Ovary (tissue), 9 donors: ENCODE measurements around the gene IQSEC1. TPM values are rescaled to one million over a fixed set of nuclear protein-coding genes. Genes with fewer than 3 reads are reported as not detected.

Source experiments
- DNase-seq, 5 donors: peaks; one replicate each; pipeline ENCODE4 v3.0.0-alpha.2; 2019 to 2020
- H3K27ac ChIP-seq, 2 donors: fragments of 200-600 bp; one replicate each; pipeline versions ENCODE4 v1.5.1 to v1.8.0; 2019 to 2022
- H3K27me3 ChIP-seq: fragments of 200-600 bp; one replicate; pipeline ENCODE4 v1.8.0; 2022
- H3K36me3 ChIP-seq: fragments of 200-600 bp; sonication (generic); one replicate; pipeline ENCODE4 v1.5.1; 2019
- H3K4me1 ChIP-seq: one replicate; pipeline ENCODE4 v1.8.1; 2013; ENCODE audit warnings: mild to moderate bottlenecking, moderate library complexity; ENCODE audit not compliant: insufficient read depth
- H3K4me3 ChIP-seq: fragments of 200-600 bp; sonication (generic); one replicate; pipeline ENCODE4 v1.5.1; 2017
- H3K9me3 ChIP-seq, 2 donors: fragments of 200-600 bp in 1 of 2; sonication (generic) in 1 of 2; one replicate each; pipeline versions ENCODE4 v1.5.1 to v1.8.1; 2013 to 2019; ENCODE audit warnings: mild to moderate bottlenecking in 1 of 2, moderate library complexity in 1 of 2
- EP300 ChIP-seq: sonication (generic); formaldehyde crosslinking; IDR thresholded peaks from one replicate; pipeline ENCODE4 v1.6.1; 2017; ENCODE audit warnings: antibody characterized with exemption
- POLR2A ChIP-seq: fragments of 450-650 bp; IDR thresholded peaks from one replicate; pipeline ENCODE4 v1.6.1; 2017; ENCODE audit warnings: antibody characterized with exemption, mild to moderate bottlenecking, moderate library complexity
- WGBS, 3 donors: extraction: QIAGEN DNeasy Blood & Tissue Kit in 1 of 3; methylation state at CpG; one replicate each; pipeline versions ENCODE4 v1.1.5 to v1.1.7; 2013 to 2017; 5-methylcytosine and 5-hydroxymethylcytosine counted together
- intact Hi-C, 4 donors: fragments of 100-400 bp; cut with DNase I; formaldehyde crosslinking; loops; one replicate each; pipeline versions ENCODE4 v1.11.0 to v1.15.1; 2022 to 2023
- polyA plus RNA-seq, 2 donors: library from polyadenylated mRNA; stranded (reverse); fragments of 200-250 nt in 1 of 2; fragments of 350-450 nt in 1 of 2; fragmentation: Illumina TruSeq in 1 of 2; extraction: RNeasy Lipid Tissue Mini Kit (QIAGEN cat#74804) in 1 of 2; gene quantifications; one replicate each; pipeline ENCODE4 v1.2.3, GENCODE V29; 2013 to 2014
- total RNA-seq, 7 donors: library from RNA; depleted of rRNA in 2 of 7; stranded (reverse); fragments of >200 nt in 2 of 7; fragmentation: NEBNext Ultra II Directional in 3 of 7; extraction: Animal tissue kit (Norgen Biotek cat#: 25700) in 3 of 7; gene quantifications; one replicate each; pipeline versions ENCODE4 v1.1.0 to v1.2.4, GENCODE V29; 2016 to 2023
- TF ChIP-seq, protein P1 (sequence below), 3 donors: fragments of 450-650 bp in 2 of 3; fragments of 200-600 bp in 1 of 3; IDR thresholded peaks; one replicate each; pipeline versions ENCODE4 v1.5.1 to v1.8.0; 2016 to 2022; ENCODE audit warnings: antibody characterized with exemption in 3 of 3, mild to moderate bottlenecking in 1 of 3
- donor health status: DM: no; HTN: no; CAD: no; lungs with moderate emphysema.
- donor health status: DM: no; HTN: no; CAD: no.
- donor health status: Bipolar disorder and iron deficiency.
- donor health status: DM: yes; HTN: yes; CAD: no.
- donor health status: DM: no; HTN: no; CAD: no.
- donor health status: DM: yes; HTN: yes; CAD: no.

IQSEC1 gene
- total and polyA plus RNA-seq, 9 donors, result 20.9 to 55.4 (median 45.1) TPM

DNA sequence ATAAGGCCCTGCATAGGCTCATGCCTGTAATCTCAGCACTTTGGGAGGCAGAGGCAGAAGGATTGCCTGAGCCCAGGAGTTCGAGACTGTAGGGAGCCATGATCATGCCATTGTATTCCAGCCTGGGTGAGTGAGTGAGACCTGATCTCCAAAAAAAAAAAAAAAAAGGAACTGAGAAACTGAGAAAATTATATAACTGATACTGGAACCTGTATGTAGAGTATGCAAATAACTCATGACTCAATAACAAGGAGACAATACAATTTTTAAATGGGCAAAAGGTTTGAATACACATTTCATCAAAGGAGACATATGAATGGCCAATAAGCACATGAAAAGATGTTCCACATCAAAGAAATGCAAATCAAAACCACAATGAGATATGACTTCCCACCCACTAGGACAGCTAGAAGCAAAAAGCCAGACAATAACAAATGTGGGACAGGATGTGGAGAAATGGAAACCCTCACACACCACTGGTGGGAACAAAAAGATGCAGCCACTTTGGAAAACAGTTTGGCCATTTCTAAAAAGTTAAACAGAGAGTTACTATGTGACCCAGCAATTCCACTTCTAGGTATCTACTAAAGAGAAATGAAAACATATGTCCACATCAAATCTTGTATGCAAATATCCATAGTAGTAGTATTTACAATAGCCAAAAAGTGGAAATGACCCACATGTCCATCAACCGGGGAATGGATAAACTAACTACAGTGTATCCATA, 70.7 kb downstream of the IQSEC1 start:
- H3K9me3 ChIP-seq, result no peaks in the 10 kb centered on the region
- no peaks in the 10 kb centered on the region for H3K27me3 ChIP-seq
- TF ChIP-seq EP300 (no peak), POLR2A (no peak)
- TF ChIP-seq, protein P1, sequence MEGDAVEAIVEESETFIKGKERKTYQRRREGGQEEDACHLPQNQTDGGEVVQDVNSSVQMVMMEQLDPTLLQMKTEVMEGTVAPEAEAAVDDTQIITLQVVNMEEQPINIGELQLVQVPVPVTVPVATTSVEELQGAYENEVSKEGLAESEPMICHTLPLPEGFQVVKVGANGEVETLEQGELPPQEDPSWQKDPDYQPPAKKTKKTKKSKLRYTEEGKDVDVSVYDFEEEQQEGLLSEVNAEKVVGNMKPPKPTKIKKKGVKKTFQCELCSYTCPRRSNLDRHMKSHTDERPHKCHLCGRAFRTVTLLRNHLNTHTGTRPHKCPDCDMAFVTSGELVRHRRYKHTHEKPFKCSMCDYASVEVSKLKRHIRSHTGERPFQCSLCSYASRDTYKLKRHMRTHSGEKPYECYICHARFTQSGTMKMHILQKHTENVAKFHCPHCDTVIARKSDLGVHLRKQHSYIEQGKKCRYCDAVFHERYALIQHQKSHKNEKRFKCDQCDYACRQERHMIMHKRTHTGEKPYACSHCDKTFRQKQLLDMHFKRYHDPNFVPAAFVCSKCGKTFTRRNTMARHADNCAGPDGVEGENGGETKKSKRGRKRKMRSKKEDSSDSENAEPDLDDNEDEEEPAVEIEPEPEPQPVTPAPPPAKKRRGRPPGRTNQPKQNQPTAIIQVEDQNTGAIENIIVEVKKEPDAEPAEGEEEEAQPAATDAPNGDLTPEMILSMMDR (IDR thresholded peaks at IDR 0.05), result no peak
- H3K27ac ChIP-seq, result no peak overlapping the region
- WGBS, 3 donors, result 60 to 66% (median 61%) methylated on average over 2 of the region's 2 CpGs
- H3K4me3 ChIP-seq, result no peak overlapping the region
- H3K36me3 ChIP-seq, result no peaks in the 10 kb centered on the region
- DNase-seq, result no peak
- intact Hi-C loops, result no loop called here
- H3K4me1 ChIP-seq, result no peaks in the 10 kb centered on the region

DNA sequence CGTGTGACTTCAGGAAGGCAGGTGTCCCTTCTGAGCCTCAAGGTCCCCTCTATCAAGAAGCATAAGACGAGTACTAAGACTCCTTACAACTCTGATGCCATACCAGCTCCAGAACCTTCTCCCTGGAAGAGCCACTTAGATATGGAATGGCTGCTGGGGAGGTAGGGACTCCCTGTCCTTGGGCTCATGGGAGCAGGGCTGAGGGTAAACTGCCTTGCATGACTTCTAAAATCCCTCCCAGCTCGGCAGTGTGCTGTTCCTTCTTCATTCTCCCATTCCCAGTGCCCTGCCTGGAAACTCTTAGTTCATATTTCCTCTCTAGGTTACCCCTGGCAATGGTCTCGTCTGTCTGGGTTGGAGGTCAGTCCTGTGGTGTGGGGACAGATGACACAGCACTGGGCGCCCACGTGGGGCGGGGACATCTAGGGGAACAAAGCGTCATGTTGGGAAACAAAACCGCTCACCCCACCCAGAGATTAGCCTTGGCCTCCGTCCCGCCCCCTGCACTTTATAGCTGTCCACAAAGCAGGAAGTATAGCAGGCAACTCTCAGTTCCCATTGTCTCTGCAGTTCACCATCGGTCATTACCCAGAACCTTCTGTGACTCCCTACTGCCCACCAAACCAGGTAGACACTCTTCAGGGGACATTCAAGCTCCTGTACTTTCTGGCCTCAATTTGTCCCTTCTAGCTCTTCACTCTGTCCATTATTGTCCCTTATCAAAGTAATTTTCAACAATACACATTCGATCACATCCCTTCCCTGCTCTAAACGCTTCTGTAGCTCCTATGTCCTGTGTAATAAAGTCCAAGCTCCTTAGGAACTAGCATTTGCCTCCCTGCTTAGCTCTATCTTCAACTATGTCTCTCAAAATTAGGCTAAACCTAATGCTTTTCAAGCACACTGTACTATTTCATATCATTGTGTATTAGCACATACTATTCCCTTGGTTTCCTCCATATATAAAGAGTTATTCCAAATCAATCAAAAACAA, 73.8 kb downstream of the IQSEC1 start:
- TF ChIP-seq, protein P1 (IDR thresholded peaks at IDR 0.05), result no peak
- no peak for TF ChIP-seq POLR2A
- no peak for TF ChIP-seq EP300
- H3K27ac ChIP-seq, result no peak overlapping the region
- 77 to 79% (median 77%) methylated on average over 14 of the region's 14 CpGs for WGBS, 3 donors
- no peak overlapping the region for H3K4me3 ChIP-seq
- H3K36me3 ChIP-seq, result no peaks in the 10 kb centered on the region
- no peaks in the 10 kb centered on the region for H3K4me1 ChIP-seq
- H3K9me3 ChIP-seq, result no peaks in the 10 kb centered on the region
- no peaks in the 10 kb centered on the region for H3K27me3 ChIP-seq
- intact Hi-C loops, result loop anchor here in 1 of 4 donors (10.0 kb wide), 1 partner anchor 95 kb away; no protein-coding TSS in a partner anchor
- peak in 3 of 5 donors; percentile 23 to 56 (median 47) for DNase-seq

DNA sequence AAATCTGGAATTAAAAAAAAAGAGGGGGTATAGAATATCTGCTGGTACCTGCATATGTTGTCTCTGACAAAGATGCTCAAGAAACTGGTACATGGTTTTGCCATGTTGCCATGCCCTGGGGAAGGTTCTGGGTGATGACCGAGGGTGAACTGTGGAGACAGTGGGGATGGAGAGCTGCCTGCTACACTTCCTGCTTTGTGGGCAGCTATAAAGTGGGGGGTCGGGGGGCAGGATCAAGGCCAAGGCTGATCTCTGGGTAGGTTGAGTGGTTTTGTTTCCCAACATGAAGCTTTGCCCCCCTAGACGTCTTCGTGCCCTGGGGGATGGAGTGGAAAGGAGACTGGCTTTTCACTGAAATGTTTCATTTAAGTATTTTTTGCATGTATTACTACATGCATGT, 74.6 kb downstream of the IQSEC1 start:
- no peaks in the 10 kb centered on the region for H3K4me1 ChIP-seq
- H3K27ac ChIP-seq, result no peak overlapping the region
- no peak for DNase-seq

DNA sequence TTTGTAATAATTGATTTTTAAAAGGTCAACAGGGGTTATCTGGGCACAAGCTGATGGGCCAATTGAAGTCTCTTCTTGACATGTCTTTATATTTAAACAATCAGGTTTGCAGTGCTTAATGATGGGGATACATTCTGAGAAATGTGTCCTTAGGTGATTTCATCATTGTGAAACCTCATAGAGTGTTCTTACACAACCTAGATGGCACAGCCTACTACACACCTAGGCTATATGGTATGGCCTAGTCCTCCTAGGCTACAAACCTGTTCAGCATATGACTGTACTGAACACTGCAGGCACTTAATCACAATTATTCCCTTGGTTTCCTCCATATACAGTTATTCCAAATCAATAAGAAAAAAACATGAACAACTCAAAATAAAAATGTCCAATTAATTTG, 75.8 kb downstream of the IQSEC1 start:
- Histone ChIP-seq H3K4me1 (peaks cover 3% of the 10 kb centered on the region), H3K27ac (no peak overlapping the region), H3K36me3 (no peaks in the 10 kb centered on the region), H3K9me3 (no peaks in the 10 kb centered on the region), H3K4me3 (no peak overlapping the region), H3K27me3 (no peaks in the 10 kb centered on the region)
- intact Hi-C loops, result loop anchor here in 1 of 4 donors (10.0 kb wide), 1 partner anchor 93 kb away; no protein-coding TSS in a partner anchor
- TF ChIP-seq, protein P1 (IDR thresholded peaks at IDR 0.05), result no peak
- TF ChIP-seq EP300, result no peak
- TF ChIP-seq POLR2A, result no peak
- DNase-seq, result no peak

More for the DNA sequence above, 74.6 kb downstream of the IQSEC1 start:
- TF ChIP-seq POLR2A, result no peak
- TF ChIP-seq, protein P1 (IDR thresholded peaks at IDR 0.05), result no peak
- H3K36me3 ChIP-seq, result no peaks in the 10 kb centered on the region
- intact Hi-C loops, result loop anchor here in 1 of 4 donors (10.0 kb wide), 1 partner anchor 94 kb away; no protein-coding TSS in a partner anchor
- no peaks in the 10 kb centered on the region for H3K9me3 ChIP-seq
- H3K4me3 ChIP-seq, result no peak overlapping the region
- 78 to 83% (median 80%) methylated on average over 4 of the region's 4 CpGs for WGBS, 3 donors
- H3K27me3 ChIP-seq, result no peaks in the 10 kb centered on the region
